ENCODE results near the gene BTBD7.

Gene BTBD7

DNA sequence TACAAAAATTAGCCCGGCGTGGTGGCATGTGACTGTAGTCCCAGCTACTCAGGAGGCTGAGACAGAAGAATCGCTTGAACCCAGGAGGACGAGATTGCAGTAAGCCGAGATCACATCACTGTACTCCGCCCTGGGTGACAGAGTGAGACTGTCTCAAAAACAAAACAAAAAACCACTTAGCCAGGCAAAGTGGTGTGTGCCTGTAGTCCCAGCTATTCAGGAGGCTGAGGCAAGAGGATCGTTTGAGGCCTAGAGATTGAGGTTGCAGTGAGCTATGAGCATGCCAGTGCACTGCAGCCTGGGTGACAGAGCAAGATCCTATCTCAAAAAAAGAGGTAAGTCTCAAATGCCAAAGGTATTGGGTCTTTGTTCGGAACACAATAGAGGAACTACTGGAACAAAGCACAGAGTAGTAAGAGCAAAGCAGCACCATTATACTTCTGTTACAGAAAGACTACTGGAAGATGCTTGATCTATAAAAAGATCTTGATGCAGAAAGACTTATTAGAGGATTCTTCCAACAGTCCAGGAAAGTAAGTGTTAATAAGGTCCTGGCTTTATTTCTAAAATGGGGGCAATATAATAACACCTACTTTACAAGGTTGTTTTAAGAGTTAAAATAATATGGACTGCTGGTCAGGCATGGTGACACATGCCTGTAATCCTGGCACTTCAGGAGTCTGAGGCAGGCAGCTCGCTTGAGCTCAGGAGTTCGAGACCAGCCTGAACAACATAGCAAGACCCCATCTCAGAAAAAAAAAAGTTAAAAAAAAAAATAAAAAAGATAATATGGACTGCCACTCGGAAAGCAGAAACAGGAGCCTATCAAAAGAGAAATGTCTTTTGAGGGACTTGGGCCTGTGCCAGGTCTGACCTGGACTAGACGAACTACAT, 29.9 kb downstream of the BTBD7 start:
- no peak for DNase-seq

DNA sequence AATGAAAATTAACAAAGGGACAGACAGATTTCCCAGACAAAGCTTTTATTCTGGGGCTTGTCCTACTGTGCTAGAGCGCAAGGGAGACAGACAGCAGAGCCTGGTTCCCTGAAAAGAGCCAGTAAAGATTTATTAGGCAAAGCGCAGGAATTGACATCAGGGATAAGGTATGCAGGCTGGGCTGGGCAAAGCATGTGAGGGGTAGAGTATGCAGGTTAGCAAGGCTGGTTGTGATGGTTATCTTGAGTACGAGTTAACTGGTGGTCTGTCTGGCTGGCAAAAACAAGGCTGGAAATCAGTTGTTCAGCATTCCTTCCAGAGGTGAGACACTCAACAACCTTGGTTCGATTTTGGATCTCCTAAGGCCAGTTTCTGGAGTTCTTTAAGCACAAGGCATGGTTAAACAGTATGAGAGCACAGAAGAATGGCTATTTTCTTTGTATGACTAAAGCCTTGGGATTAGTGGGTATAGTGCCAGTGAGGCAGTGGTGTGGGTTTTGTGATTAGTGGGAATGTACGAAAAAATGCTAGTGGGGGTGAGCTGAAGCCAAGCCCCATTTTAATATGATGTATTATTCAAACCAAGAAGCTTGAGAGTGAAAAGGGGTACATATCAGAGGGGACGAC, 30.9 kb downstream of the BTBD7 start:
- DNase-seq: no peak

- no peak for DNase-seq
Observed at GRCh38 chr14:93299866-93300265, 33.0 kb downstream of the BTBD7 start.

GRCh38 chr14:93299416-93299815, 33.4 kb downstream of the BTBD7 start:
- DNase-seq: no peak

DNA sequence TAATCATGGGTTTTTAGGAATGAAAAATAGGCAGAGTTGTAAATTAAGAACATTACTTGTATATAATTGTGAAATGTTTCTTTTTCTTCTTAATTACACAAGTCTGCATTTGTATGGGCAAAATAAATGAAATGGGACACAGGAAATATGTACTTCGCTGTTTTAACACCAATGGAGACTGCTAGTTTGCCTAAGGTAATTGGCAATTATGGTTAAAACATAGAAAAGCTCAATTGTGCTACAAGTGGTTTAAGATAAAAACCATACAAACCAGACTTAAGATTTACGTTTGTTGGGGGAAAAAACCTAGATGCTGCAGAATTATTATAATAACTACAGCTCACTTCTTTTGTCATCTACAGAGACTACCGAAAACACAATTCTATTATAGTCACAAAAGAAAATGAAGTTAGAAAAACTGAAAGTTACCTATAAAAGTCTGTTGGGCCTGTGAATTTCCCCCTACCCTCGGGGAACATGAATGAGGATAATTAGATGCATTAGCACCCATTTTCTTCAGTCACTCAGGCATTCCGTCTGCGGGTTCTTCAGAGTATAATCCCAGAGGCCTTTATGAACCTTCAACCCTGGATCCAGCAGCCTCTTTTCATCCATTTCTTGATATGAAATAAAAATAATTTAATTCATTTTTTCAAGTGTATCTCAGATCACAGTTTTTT, 37.2 kb downstream of the BTBD7 start:
- no peak for DNase-seq

GRCh38 chr14:93286212-93286890, 46.5 kb downstream of the BTBD7 start:
- no peak for DNase-seq

- DNase-seq: no peak
Observed at GRCh38 chr14:93285044-93285443, 47.8 kb downstream of the BTBD7 start.

- DNase-seq: no peak
Observed at GRCh38 chr14:93281937-93282336, 50.9 kb downstream of the BTBD7 start.

GRCh38 chr14:93280743-93281142, 52.1 kb downstream of the BTBD7 start:
- DNase-seq: no peak

GRCh38 chr14:93276031-93276716, 56.7 kb downstream of the BTBD7 start:
- DNase-seq: no peak

- no peak for DNase-seq
Observed at GRCh38 chr14:93274055-93274806, 58.6 kb downstream of the BTBD7 start.

GRCh38 chr14:93271111-93271510, 61.7 kb downstream of the BTBD7 start:
- DNase-seq: no peak

DNA sequence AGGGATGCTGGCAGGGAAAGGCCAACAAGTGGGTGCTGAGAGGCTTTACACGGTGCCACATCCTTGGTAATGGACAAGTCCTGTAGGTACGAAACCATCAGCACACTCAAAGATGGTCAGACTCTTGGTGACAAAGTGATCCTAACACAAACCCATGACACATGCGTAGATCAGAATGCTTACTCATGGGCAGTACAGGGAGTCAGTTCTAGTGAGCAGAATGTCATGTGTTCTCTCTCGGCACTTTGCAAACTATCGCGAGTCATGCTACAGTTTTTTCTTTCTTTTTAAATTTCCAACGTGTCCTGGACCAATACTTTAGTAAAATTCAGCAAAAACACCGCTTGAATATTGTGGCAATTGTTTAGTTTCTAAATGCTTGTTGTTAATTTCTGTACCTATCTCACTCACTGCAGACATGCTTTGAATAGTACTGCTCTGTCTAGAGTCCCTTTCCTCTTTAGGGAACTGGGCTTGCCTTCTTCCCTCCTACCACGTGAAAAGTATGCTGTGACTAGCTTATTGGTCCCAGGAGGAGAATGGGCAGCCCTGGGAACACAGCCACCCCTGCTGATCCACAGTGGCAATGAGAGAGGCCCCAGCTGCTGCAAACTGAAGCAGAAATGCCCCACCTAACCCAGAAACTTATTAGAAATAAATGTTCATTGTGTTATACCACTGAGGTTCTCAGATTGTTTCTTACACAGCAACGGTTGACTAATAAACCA, 63.3 kb downstream of the BTBD7 start:
- no peak for DNase-seq

- no peak for DNase-seq
Observed at GRCh38 chr14:93268406-93268805, 64.4 kb downstream of the BTBD7 start.

DNA sequence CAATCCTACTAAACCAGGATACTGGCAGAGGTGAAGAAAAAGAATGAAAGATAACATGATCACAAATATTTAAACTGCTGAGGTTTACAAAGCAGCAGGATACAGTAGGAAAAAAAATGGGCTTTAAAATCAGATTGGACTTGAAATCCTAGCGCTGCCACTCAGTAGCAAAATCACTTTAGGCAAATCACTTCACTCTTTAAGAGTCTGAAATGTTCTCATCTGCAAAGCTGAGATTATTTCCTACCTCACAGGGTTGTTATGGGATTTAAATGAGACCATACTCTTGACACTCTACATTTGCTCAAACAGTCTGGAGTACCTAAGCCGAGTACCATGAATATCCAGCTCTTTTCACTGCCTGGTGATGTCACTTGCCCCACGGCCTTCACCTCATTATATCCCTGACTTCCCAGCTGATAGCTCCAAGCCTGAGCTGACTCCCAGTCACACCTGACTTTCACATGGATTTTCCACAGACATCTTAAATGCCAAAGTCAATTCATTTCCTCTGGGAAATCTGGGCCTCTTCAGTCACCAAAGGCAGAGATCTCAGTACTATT, 65.6 kb downstream of the BTBD7 start:
- no peak for DNase-seq

DNA sequence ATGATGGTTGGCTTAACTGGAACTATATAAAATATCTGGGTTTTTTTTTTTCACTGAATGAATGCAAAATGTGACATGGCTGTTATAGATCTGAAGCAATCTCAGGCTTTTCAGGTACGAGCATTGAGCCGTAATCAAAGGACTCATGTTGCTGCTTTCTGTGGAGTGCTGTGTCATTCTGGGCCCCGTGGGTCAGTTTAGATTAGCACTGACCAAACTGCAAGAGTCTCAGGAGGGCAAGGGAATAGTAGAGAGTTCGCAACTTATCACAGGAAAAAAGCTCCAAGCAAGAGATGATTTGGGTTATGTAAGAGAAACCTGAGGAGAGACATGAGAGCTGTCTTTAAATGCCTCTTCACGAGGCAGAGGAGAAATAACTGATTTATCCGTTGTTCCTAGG, 66.7 kb downstream of the BTBD7 start:
- DNase-seq: no peak

- DNase-seq: no peak
Observed at GRCh38 chr14:93263416-93263815, 69.4 kb downstream of the BTBD7 start.

GRCh38 chr14:93262446-93262845, 70.4 kb downstream of the BTBD7 start:
- no peak for DNase-seq

DNA sequence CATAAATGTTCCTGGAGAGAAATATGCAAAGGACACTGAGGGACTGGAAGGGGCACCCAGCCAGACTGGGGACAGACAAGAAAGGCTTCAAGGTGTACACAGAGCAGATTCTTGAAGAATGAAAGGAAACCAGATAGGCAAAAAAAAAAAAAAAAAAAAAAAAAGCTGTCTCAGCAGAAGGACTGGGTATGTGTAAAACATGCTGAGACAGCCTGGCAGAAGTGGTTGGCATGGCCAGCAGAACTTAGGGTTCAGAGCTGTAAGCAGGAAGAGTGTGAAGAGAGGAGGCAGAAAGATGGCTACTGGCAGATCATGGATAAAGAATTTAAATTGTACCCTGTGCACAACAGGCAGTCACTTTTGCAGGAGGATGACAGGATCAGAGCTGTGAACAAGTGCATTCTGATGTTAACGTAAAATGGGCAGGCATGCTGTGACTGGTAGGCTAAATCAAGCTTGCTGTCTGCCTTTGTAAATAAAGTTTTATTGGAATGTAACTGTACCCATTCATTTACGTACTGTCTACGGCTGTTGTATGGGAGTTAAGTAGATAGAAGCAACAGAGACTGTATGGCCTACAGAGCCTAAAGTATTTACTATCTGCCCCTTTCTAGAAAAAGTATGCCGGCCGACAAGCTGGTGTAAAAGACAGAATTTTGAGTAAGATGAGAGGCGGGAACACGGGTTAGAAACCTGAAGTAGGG, 83.6 kb downstream of the BTBD7 start:
- DNase-seq: no peak

DNA sequence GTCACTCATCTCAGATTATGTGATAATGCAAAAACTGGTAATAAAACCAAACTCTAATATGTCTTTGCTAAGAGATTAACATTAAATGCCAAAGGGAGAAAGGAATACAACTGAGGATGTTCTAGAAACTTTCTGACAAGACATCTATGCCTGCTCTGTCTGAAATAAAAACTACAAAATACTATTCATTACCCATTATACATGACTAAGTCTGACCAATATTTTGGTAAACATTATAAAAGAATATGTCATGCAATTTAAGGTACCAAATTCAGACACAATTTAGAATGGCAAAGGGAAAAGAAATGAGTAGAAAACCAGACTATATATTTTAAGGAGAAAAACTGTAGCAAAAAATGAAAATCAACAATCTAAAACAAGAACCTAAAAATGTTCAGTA, 86.3 kb downstream of the BTBD7 start:
- no peak for DNase-seq
